SK-N-SH treated with all-trans-retinoic acid at 6 μM for 48 hours (cell line): ENCODE measurements around the gene PAN2.
"Not testable (repeated sequence)": the region's sequence is repeated elsewhere in the genome, so short reads cannot be mapped to it uniquely, and the experiment has no call there.

ENCODE experiments used
- ATAC-seq: fragments of 200-7000 bp; cut with Tn5 transposase; 3 replicates; pipeline ENCODE4 v1.9.1; 2020; ENCODE audit warnings: mild to moderate bottlenecking, moderate library complexity
- ARNTL ChIP-seq: fragments of 450-650 bp; formaldehyde crosslinking; IDR thresholded peaks from 2 replicates; pipeline ENCODE4 v1.5.0; 2020; ENCODE audit warnings: low read depth, mild to moderate bottlenecking, moderate library complexity, borderline replicate concordance
- BACH2 ChIP-seq: fragments of 250-450 bp; sonication (Bioruptor Pico); IDR thresholded peaks from 2 replicates; pipeline ENCODE4 v1.9.0; 2021; ENCODE audit warnings: mild to moderate bottlenecking, borderline replicate concordance
- CSDC2 ChIP-seq: fragments of 250-450 bp; sonication (Bioruptor Pico); IDR thresholded peaks from 2 replicates; pipeline ENCODE4 v1.5.0; 2020; ENCODE audit warnings: mild to moderate bottlenecking, moderate library complexity
- GLIS3 ChIP-seq: fragments of 250-450 bp; sonication (Bioruptor Pico); IDR thresholded peaks from 2 replicates; pipeline ENCODE4 v1.5.0; 2020; ENCODE audit warnings: mild to moderate bottlenecking, moderate library complexity
- ISL1 ChIP-seq: fragments of 250-450 bp; sonication (Bioruptor Pico); IDR thresholded peaks from 2 replicates; pipeline ENCODE4 v2.1.2; 2022; ENCODE audit warnings: mild to moderate bottlenecking, moderate library complexity
- OSR1 ChIP-seq: fragments of 250-450 bp; sonication (Bioruptor Pico); IDR thresholded peaks from 2 replicates; pipeline ENCODE4 v1.8.0; 2022; ENCODE audit warnings: moderate library complexity, mild to moderate bottlenecking, inconsistent platforms
- RARB ChIP-seq: fragments of 250-450 bp; sonication (Bioruptor Pico); IDR thresholded peaks from 2 replicates; pipeline ENCODE4 v1.8.0; 2021; ENCODE audit warnings: mild to moderate bottlenecking, moderate library complexity
- SNAI2 ChIP-seq: fragments of 250-450 bp; sonication (Bioruptor Pico); IDR thresholded peaks from 2 replicates; pipeline ENCODE4 v1.5.0; 2020; ENCODE audit warnings: mild to moderate bottlenecking, moderate library complexity
- TCF4 ChIP-seq: fragments of 250-450 bp; sonication (Bioruptor Pico); IDR thresholded peaks from 2 replicates; pipeline ENCODE4 v1.8.0; 2021; ENCODE audit warnings: mild to moderate bottlenecking, moderate library complexity, borderline replicate concordance
- TOX ChIP-seq: fragments of 250-450 bp; sonication (Bioruptor Pico); IDR thresholded peaks from 2 replicates; pipeline ENCODE4 v1.8.0; 2021; ENCODE audit warnings: mild to moderate bottlenecking, moderate library complexity, borderline replicate concordance
- ZC3H10 ChIP-seq: fragments of 250-450 bp; sonication (Bioruptor Pico); IDR thresholded peaks from 2 replicates; pipeline ENCODE4 v1.5.1; 2021; ENCODE audit warnings: mild to moderate bottlenecking, moderate library complexity
- ZFP30 ChIP-seq: fragments of 450-650 bp; formaldehyde crosslinking; IDR thresholded peaks from 2 replicates; pipeline ENCODE4 v1.5.0; 2022; ENCODE audit warnings: mild to moderate bottlenecking, moderate library complexity
- ZNF565 ChIP-seq: fragments of 450-650 bp; formaldehyde crosslinking; conservative IDR thresholded peaks from 2 replicates; pipeline ENCODE4 v1.5.0; 2020; ENCODE audit warnings: low read depth, mild to moderate bottlenecking, moderate library complexity
- ZNF70 ChIP-seq: fragments of 450-650 bp; formaldehyde crosslinking; IDR thresholded peaks from 2 replicates; pipeline ENCODE4 v1.5.0; 2020; ENCODE audit warnings: mild to moderate bottlenecking, moderate library complexity
- TF ChIP-seq, protein P1 (sequence below): fragments of 250-450 bp; sonication (Bioruptor Pico); IDR thresholded peaks from 2 replicates; pipeline ENCODE4 v1.5.0; 2020; ENCODE audit warnings: mild to moderate bottlenecking, moderate library complexity
- TF ChIP-seq, protein P2 (sequence below): fragments of 250-450 bp; sonication (Bioruptor Pico); IDR thresholded peaks from 2 replicates; pipeline ENCODE4 v1.5.1; 2020; ENCODE audit warnings: low read depth, mild to moderate bottlenecking, moderate library complexity
- TF ChIP-seq, protein P3 (sequence below): fragments of 250-450 bp; sonication (Bioruptor Pico); IDR thresholded peaks from 2 replicates; pipeline ENCODE4 v1.8.0; 2021; ENCODE audit warnings: low read depth, mild to moderate bottlenecking, moderate library complexity, borderline replicate concordance
- TF ChIP-seq, protein P4 (sequence below): fragments of 250-450 bp; sonication (Bioruptor Pico); IDR thresholded peaks from 2 replicates; pipeline ENCODE4 v1.5.1; 2021; ENCODE audit warnings: mild to moderate bottlenecking, moderate library complexity
- TF ChIP-seq, protein P5 (sequence below): fragments of 250-450 bp; sonication (Bioruptor Pico); IDR thresholded peaks from 2 replicates; pipeline ENCODE4 v1.8.0; 2020; ENCODE audit warnings: mild to moderate bottlenecking, moderate library complexity, borderline replicate concordance

PAN2 gene

DNA sequence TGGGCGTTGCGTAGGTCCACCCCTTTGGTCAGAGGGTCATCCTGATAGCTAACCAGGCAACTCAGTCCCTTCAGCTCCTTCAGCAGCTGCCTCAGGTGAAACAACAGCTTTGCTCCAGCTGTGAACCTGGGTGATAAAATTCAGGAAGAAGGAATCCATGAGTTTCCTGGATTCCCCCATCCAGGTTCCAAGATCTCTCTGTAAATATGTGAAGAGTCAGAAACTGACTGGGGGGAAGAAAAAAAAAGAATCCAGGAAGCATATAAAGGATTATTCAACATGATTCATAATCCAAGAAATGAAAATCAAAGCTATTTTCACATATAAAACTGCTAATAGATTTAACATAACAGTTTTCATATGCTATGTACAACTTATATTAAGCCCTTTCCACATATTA is 17.5 kb upstream of the PAN2 start:
- ATAC-seq = no peak
- TF ChIP-seq ARNTL (CRISPR knock-in tag) = no peak
- TF ChIP-seq, protein P1, sequence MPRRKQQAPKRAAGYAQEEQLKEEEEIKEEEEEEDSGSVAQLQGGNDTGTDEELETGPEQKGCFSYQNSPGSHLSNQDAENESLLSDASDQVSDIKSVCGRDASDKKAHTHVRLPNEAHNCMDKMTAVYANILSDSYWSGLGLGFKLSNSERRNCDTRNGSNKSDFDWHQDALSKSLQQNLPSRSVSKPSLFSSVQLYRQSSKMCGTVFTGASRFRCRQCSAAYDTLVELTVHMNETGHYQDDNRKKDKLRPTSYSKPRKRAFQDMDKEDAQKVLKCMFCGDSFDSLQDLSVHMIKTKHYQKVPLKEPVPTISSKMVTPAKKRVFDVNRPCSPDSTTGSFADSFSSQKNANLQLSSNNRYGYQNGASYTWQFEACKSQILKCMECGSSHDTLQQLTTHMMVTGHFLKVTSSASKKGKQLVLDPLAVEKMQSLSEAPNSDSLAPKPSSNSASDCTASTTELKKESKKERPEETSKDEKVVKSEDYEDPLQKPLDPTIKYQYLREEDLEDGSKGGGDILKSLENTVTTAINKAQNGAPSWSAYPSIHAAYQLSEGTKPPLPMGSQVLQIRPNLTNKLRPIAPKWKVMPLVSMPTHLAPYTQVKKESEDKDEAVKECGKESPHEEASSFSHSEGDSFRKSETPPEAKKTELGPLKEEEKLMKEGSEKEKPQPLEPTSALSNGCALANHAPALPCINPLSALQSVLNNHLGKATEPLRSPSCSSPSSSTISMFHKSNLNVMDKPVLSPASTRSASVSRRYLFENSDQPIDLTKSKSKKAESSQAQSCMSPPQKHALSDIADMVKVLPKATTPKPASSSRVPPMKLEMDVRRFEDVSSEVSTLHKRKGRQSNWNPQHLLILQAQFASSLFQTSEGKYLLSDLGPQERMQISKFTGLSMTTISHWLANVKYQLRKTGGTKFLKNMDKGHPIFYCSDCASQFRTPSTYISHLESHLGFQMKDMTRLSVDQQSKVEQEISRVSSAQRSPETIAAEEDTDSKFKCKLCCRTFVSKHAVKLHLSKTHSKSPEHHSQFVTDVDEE (CRISPR knock-in tag) = no peak

DNA sequence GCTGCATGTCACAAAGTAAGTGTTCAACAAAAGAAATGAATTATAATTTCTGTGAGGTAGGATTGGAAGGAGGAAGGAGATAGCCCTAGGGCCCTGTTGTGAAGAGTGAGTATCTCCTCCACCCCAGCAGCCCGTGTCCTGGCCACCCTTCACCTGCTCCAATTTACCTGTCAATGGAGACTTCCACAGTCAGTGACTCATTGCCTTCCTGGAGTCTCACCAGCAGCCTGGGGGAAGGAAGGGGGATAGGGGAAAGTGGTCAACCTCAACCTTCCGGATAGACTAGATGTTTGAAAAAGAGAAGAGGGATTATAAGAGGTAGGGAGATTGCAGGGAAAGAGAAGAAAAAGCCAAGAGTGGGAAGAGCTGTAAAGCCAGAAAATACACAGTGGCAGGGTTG is 16.9 kb upstream of the PAN2 start:
- TF ChIP-seq, protein P2, sequence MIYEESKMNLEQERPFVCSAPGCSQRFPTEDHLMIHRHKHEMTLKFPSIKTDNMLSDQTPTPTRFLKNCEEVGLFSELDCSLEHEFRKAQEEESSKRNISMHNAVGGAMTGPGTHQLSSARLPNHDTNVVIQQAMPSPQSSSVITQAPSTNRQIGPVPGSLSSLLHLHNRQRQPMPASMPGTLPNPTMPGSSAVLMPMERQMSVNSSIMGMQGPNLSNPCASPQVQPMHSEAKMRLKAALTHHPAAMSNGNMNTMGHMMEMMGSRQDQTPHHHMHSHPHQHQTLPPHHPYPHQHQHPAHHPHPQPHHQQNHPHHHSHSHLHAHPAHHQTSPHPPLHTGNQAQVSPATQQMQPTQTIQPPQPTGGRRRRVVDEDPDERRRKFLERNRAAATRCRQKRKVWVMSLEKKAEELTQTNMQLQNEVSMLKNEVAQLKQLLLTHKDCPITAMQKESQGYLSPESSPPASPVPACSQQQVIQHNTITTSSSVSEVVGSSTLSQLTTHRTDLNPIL = no peak
- no peak for ATAC-seq

DNA sequence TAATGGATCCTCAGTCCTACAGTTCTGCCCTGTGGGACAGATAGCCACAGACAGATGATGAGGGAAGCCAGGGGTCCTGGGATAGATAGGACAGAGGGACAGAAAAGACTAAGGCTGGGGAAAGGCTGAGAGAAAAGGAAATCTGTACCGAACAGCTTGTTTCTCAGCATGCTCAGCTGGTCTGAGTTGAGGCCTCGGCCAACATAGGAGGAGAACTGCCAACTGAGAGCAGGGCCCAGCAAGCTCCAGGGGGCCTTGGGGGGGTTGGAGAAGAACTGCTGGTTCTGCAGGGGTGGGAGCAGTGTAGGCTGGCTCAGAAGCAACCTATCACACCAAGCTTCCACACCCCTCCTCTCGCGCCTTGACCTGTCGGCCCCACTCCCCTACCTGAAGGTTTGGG is 15.0 kb upstream of the PAN2 start:
- ATAC-seq = no peak
- TF ChIP-seq ZFP30 (CRISPR knock-in tag) (no peak), ZNF70 (CRISPR knock-in tag) (no peak)
- TF ChIP-seq, protein P2 = no peak

DNA sequence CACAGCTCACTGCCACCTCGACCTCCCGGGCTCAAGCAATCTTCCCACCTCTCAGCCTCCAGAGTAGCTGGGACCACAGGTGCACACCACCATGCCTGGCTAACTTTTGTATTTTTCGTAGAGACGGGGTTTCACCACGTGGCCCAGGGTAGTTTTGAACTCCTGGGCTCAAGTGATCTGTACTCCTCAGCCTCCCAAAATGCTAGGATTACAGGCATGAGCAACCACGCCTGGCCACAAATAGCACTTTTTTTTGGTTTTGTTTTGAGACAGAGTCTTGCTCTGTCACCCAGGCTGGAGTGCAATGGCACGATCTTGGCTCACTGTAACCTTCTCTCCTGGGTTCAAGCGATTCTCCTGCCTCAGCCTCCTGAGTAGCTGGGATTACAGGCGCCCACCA is 13.5 kb upstream of the PAN2 start:
- ATAC-seq = not testable (repeated sequence)

DNA sequence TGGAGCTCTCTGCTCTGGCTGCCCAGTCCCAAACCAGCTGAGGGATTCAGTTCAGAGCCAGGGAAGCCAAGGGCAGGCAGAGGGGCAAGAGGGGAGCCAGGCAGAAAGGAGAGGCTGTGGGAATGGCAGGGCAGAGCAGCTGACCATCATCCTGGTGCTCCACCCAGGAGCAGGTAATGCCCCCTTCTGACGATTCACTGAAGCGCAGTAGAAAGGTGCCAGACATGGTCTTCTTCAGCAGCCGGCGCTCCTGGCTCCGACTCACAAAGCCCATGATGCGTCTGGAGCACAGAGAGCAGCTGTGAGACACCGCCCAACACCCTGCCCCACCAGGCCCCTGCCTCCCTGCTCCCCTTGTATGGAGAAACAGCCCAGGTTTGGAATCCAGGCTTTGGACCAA is 12.9 kb upstream of the PAN2 start:
- TF ChIP-seq ZNF70 (CRISPR knock-in tag) (no peak), GLIS3 (CRISPR knock-in tag) (no peak), OSR1 (CRISPR knock-in tag) (no peak), ZNF565 (CRISPR knock-in tag) (no peak), CSDC2 (CRISPR knock-in tag) (no peak), ISL1 (CRISPR knock-in tag) (no peak), ZC3H10 (no peak), BACH2 (CRISPR knock-in tag) (no peak), SNAI2 (CRISPR knock-in tag) (no peak), TCF4 (no peak), RARB (no peak), ZFP30 (CRISPR knock-in tag) (no peak), TOX (no peak)
- TF ChIP-seq, protein P3, sequence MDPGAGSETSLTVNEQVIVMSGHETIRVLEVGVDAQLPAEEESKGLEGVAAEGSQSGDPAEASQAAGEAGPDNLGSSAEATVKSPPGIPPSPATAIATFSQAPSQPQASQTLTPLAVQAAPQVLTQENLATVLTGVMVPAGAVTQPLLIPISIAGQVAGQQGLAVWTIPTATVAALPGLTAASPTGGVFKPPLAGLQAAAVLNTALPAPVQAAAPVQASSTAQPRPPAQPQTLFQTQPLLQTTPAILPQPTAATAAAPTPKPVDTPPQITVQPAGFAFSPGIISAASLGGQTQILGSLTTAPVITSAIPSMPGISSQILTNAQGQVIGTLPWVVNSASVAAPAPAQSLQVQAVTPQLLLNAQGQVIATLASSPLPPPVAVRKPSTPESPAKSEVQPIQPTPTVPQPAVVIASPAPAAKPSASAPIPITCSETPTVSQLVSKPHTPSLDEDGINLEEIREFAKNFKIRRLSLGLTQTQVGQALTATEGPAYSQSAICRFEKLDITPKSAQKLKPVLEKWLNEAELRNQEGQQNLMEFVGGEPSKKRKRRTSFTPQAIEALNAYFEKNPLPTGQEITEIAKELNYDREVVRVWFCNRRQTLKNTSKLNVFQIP (CRISPR knock-in tag) = no peak
- TF ChIP-seq, protein P4, sequence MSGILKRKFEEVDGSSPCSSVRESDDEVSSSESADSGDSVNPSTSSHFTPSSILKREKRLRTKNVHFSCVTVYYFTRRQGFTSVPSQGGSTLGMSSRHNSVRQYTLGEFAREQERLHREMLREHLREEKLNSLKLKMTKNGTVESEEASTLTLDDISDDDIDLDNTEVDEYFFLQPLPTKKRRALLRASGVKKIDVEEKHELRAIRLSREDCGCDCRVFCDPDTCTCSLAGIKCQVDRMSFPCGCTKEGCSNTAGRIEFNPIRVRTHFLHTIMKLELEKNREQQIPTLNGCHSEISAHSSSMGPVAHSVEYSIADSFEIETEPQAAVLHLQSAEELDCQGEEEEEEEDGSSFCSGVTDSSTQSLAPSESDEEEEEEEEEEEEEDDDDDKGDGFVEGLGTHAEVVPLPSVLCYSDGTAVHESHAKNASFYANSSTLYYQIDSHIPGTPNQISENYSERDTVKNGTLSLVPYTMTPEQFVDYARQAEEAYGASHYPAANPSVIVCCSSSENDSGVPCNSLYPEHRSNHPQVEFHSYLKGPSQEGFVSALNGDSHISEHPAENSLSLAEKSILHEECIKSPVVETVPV (CRISPR knock-in tag) = no peak
- TF ChIP-seq, protein P2 = no peak
- TF ChIP-seq, protein P5, sequence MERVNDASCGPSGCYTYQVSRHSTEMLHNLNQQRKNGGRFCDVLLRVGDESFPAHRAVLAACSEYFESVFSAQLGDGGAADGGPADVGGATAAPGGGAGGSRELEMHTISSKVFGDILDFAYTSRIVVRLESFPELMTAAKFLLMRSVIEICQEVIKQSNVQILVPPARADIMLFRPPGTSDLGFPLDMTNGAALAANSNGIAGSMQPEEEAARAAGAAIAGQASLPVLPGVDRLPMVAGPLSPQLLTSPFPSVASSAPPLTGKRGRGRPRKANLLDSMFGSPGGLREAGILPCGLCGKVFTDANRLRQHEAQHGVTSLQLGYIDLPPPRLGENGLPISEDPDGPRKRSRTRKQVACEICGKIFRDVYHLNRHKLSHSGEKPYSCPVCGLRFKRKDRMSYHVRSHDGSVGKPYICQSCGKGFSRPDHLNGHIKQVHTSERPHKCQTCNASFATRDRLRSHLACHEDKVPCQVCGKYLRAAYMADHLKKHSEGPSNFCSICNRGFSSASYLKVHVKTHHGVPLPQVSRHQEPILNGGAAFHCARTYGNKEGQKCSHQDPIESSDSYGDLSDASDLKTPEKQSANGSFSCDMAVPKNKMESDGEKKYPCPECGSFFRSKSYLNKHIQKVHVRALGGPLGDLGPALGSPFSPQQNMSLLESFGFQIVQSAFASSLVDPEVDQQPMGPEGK = no peak
- ATAC-seq = peak; percentile 46

DNA sequence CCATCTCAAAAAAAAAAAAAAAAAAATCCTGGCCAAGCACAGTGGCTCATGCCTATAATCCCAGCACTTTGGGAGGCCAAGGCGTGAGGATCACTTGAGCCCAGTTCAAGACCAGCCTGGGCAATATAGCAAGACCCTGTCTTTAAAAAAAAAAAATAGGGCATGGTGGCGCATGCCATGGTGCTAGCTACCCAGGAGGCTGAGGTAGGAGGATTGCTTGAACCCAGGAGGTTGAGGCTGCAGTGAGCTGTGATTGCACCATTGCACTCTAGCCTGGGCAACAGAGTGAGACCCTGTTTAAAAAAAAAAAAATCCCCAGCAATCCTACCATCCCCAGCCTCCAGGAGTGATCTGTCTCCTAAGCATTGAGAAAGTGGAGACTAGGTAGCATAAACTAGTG is 8.5 kb upstream of the PAN2 start:
- not testable (repeated sequence) for ATAC-seq
